Caco-2 (cell line): ENCODE results near the gene PDCD4. TPM values are rescaled to one million over a fixed set of nuclear protein-coding genes. Genes with fewer than 3 reads are reported as not detected.
A peak's percentile ranks its signal among the peaks of the same experiment; 100 is the strongest.

ENCODE experiments used
- BruUV-seq: library from RNA; stranded (reverse); fragments of 400-500 nt; replicated peaks from 2 replicates; lab custom pipeline; 2021; lab: Mats Ljungman, UMichigan
- CTCF ChIA-PET: fragments of 300-600 bp; sonication (Branson Sonifier 250); formaldehyde crosslinking; loops from one replicate; lab custom pipeline; 2022; ENCODE audit warnings: antibody characterized with exemption; lab: Charles Lee
- POLR2A ChIA-PET: fragments of 300-600 bp; sonication (Branson Sonifier 250); formaldehyde crosslinking; loops from one replicate; lab custom pipeline; 2022; ENCODE audit warnings: antibody characterized with exemption; lab: Charles Lee
- DNase-seq, 2 experiments: peaks; one replicate each; pipeline versions ENCODE4 v3.0.0 to v3.0.0-alpha.2; 2020 to 2022
- H3K27me3 ChIP-seq: replicated peaks from 2 replicates; pipeline ENCODE4 v1.6.0; 2011; ENCODE audit warnings: low read length; ENCODE audit not compliant: control insufficient read depth, insufficient read depth
- H3K36me3 ChIP-seq: 2 replicates; pipeline ENCODE4 v1.5.1; 2011; ENCODE audit warnings: low read length; ENCODE audit not compliant: control insufficient read depth, insufficient read depth
- H3K4me1 ChIP-seq: fragments of 250-450 bp; sonication (Bioruptor Pico); 2 replicates; pipeline ENCODE4 v1.5.1; 2020; ENCODE audit warnings: mild to moderate bottlenecking
- H3K4me3 ChIP-seq: 2 replicates; pipeline ENCODE4 v1.5.1; 2011; ENCODE audit warnings: low read depth, mild to moderate bottlenecking, control low read depth, low read length
- H3K9me3 ChIP-seq: fragments of 250-450 bp; sonication (Bioruptor Pico); 2 replicates; pipeline ENCODE4 v1.5.1; 2020; ENCODE audit warnings: mild to moderate bottlenecking, moderate library complexity
- H3K27ac Mint-ChIP-seq: one replicate; pipeline ENCODE4 v1.8.0; 2022; ENCODE audit warnings: mixed read lengths; ENCODE audit not compliant: unreplicated experiment
- H3K27me3 Mint-ChIP-seq: one replicate; pipeline ENCODE4 v1.8.0; 2022; ENCODE audit warnings: mixed read lengths; ENCODE audit not compliant: insufficient read depth, unreplicated experiment
- H3K36me3 Mint-ChIP-seq: one replicate; pipeline ENCODE4 v1.8.0; 2022; ENCODE audit warnings: mild to moderate bottlenecking, mixed read lengths; ENCODE audit not compliant: insufficient read depth, unreplicated experiment
- H3K4me1 Mint-ChIP-seq: one replicate; pipeline ENCODE4 v1.8.0; 2022; ENCODE audit warnings: low read depth, mixed read lengths; ENCODE audit not compliant: unreplicated experiment
- H3K4me3 Mint-ChIP-seq: one replicate; pipeline ENCODE4 v1.8.0; 2022; ENCODE audit warnings: mild to moderate bottlenecking, moderate library complexity, mixed read lengths; ENCODE audit not compliant: unreplicated experiment
- H3K9me3 Mint-ChIP-seq: one replicate; pipeline ENCODE4 v1.8.0; 2022; ENCODE audit warnings: mixed read lengths; ENCODE audit not compliant: unreplicated experiment
- intact Hi-C: fragments of 100-400 bp; cut with micrococcal nuclease; formaldehyde crosslinking; loops from one replicate; pipeline ENCODE4 v1.10.0; 2022; ENCODE audit not compliant: unreplicated experiment
- total RNA-seq: library from RNA; stranded (reverse); gene quantifications from 2 replicates; pipeline ENCODE4 v1.2.3, GENCODE V29; 2022
- TF ChIP-seq, protein P1 (sequence below), 2 experiments: fragments of 200-600 bp in 1 of 2; IDR thresholded peaks; 1 replicate in 1 of 2; 2 replicates in 1 of 2; pipeline versions ENCODE4 v1.5.1 to v1.8.0; 2011 to 2022; ENCODE audit warnings: antibody characterized with exemption in 1 of 2, control low read depth in 1 of 2, inconsistent platforms in 1 of 2, low read depth in 1 of 2, low read length in 1 of 2, mild to moderate bottlenecking in 1 of 2, moderate library complexity in 1 of 2; ENCODE audit not compliant: insufficient read depth in 1 of 2, severe bottlenecking in 1 of 2, unreplicated experiment in 1 of 2

PDCD4 gene
- total RNA-seq, 1 experiment from 2014 or later: 66.1 TPM

DNA sequence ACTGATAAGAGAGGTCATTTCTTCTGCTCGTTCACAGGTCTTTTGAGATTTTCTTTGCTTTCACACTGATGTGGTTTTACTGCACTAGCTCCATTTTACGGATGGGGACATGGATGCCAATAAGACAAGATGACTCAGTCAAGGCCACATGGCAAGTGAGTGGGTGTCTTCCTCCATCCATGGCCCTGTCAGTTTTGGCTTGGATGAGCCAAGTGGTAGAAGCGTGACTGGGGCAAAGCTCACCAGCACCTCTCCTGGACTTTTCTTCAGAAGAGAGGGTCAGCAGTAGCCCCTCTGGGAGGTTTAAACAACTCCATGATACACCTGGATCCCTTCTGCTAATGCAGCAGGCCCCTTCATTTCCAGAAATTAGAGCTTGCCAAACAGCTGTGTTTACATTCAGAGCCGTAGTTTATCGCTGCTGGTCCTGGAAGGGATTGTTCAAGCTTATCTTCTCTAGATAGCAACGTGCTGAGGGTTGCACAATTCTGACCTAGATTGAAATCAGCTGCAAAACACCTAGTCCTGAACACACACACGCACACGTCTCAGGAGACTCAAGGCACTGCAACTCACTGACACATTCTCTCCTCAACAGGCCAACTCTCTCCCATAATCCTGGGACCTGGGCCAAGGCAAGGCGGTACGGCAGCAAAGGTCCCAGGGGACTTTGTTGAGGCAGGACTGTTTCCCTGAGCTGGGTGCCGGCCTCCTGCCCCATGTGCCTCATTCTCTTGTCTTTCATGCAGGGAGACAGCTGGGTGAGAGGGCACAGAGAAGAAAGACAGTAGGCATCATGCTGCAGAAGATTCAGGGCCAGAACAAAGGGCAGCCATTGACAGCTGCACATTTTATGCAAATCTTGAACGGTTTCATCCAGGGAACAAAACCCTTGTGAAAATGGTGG is 14.2 kb upstream of the PDCD4 start:
- DNase-seq: peak; percentile 88 to 90
- BruUV-seq: no TSS peak
- H3K4me3 ChIP-seq: no peak overlapping the region
- TF ChIP-seq, protein P1, sequence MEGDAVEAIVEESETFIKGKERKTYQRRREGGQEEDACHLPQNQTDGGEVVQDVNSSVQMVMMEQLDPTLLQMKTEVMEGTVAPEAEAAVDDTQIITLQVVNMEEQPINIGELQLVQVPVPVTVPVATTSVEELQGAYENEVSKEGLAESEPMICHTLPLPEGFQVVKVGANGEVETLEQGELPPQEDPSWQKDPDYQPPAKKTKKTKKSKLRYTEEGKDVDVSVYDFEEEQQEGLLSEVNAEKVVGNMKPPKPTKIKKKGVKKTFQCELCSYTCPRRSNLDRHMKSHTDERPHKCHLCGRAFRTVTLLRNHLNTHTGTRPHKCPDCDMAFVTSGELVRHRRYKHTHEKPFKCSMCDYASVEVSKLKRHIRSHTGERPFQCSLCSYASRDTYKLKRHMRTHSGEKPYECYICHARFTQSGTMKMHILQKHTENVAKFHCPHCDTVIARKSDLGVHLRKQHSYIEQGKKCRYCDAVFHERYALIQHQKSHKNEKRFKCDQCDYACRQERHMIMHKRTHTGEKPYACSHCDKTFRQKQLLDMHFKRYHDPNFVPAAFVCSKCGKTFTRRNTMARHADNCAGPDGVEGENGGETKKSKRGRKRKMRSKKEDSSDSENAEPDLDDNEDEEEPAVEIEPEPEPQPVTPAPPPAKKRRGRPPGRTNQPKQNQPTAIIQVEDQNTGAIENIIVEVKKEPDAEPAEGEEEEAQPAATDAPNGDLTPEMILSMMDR (IDR thresholded peaks at IDR 0.05; ENCODE audit: insufficient read depth in 1 of 2, low read depth in 1 of 2, low read length in 1 of 2, severe bottlenecking in 1 of 2, unreplicated experiment in 1 of 2): no peak
- Mint-ChIP-seq H3K27ac (peak overlapping the region; percentile 65), H3K9me3 (no peaks in the 10 kb centered on the region), H3K4me1 (peaks cover 24% of the 10 kb centered on the region), H3K4me3 (peak overlapping the region; percentile 54), H3K27me3 (no peaks in the 10 kb centered on the region), H3K36me3 (peaks cover 11% of the 10 kb centered on the region)
- H3K9me3 ChIP-seq: no peaks in the 10 kb centered on the region
- ChIA-PET POLR2A (interaction anchor here (0.6 to 2.7 kb wide), 7 partner anchors 10 to 61 kb away, joined by 3 to 32 read pairs (median 5); partner anchors contain the start of genes BBIP1, PDCD4 and SHOC2), CTCF (interaction anchor here (0.9 to 1.7 kb wide), 9 partner anchors 10 to 111 kb away, joined by 3 to 9 read pairs (median 6); partner anchors contain the start of genes BBIP1, PDCD4 and SHOC2)
- no peaks in the 10 kb centered on the region for H3K36me3 ChIP-seq
- peaks cover 44% of the 10 kb centered on the region for H3K4me1 ChIP-seq
- H3K27me3 ChIP-seq: no peaks in the 10 kb centered on the region
- intact Hi-C loops: loop anchor here (1.0 to 5.0 kb wide), 8 partner anchors 14 to 111 kb away; partner anchors contain the start of genes BBIP1, PDCD4 and SHOC2

DNA sequence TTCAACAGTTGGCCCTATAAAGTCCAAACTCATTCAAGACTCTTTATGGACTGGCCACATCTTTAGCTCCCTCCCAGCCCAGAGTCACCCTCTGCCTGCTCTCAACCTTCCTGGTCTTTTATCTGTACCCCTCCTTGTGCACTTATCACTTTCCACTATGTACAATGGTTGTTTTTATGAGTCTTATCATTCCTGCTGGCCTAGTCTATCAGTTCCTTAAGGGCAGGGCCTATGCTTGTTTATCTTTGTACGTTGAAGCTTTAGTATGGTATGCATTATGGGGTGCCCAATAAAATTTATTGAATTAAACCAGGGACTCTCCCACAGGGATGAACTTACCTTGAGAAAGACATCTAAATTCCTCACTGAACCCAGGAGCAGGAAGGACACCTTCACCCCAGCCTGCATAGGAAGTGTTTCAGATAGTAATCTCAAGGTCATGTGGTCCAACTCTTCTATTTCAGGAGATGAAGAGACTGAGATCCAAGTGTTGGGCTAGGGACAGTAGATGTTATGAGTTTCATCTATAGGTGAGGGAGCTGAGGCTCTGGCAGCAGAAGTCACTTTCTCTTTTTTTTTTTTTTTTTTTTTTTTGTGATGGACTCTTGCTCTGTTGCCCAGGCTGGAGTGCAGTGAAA is 13.3 kb upstream of the PDCD4 start:
- H3K4me1 Mint-ChIP-seq: peaks cover 22% of the 10 kb centered on the region
- H3K27me3 Mint-ChIP-seq: no peaks in the 10 kb centered on the region
- peak overlapping the region; percentile 65 for H3K27ac Mint-ChIP-seq
- H3K36me3 Mint-ChIP-seq: peaks cover 11% of the 10 kb centered on the region
- Histone ChIP-seq H3K9me3 (no peaks in the 10 kb centered on the region), H3K27me3 (no peaks in the 10 kb centered on the region), H3K36me3 (no peaks in the 10 kb centered on the region), H3K4me1 (peaks cover 39% of the 10 kb centered on the region), H3K4me3 (no peak overlapping the region)
- DNase-seq: peak; percentile 53 to 58
- ChIA-PET CTCF (interaction anchor here (1.2 to 1.7 kb wide), 6 partner anchors 9 to 61 kb away, joined by 3 to 9 read pairs (median 7); partner anchors contain the start of genes BBIP1, PDCD4 and SHOC2), POLR2A (interaction anchor here (1.3 to 2.7 kb wide), 5 partner anchors 13 to 60 kb away, joined by 4 to 32 read pairs (median 11); partner anchors contain the start of genes BBIP1, PDCD4 and SHOC2)
- intact Hi-C loops: loop anchor here (5.0 kb wide), 1 partner anchor 41 kb away; no protein-coding TSS in a partner anchor
- TF ChIP-seq, protein P1 (IDR thresholded peaks at IDR 0.05; ENCODE audit: insufficient read depth in 1 of 2, low read depth in 1 of 2, low read length in 1 of 2, severe bottlenecking in 1 of 2, unreplicated experiment in 1 of 2): no peak
- BruUV-seq: no TSS peak
- H3K9me3 Mint-ChIP-seq: no peaks in the 10 kb centered on the region
- peak overlapping the region; percentile 54 for H3K4me3 Mint-ChIP-seq
